HG03457 (cell line): ENCODE data around the gene EIF3L.

Experiments
- ATAC-seq: cut with Tn5 transposase; IDR thresholded peaks from one replicate; pipeline ENCODE4 v1.9.1; 2021; ENCODE audit warnings: moderate number of reproducible peaks; ENCODE audit not compliant: unreplicated experiment

Gene EIF3L

DNA sequence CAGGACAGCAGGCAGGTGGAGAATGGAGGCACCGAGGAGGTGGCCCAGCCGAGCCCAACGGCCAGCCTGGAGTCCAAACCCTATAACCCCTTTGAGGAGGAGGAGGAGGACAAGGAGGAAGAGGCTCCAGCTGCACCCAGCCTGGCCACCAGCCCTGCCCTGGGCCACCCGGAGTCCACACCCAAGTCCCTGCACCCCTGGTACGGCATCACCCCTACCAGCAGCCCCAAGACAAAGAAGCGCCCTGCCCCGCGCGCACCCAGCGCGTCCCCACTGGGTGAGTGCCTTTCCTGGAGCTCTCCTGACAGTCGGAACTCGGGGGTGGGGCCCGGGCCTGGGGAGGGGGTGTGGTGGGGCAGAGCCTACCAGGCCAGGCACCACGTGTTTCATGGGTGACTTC lies 76.5 kb downstream of the EIF3L start:
- no peak for ATAC-seq

DNA sequence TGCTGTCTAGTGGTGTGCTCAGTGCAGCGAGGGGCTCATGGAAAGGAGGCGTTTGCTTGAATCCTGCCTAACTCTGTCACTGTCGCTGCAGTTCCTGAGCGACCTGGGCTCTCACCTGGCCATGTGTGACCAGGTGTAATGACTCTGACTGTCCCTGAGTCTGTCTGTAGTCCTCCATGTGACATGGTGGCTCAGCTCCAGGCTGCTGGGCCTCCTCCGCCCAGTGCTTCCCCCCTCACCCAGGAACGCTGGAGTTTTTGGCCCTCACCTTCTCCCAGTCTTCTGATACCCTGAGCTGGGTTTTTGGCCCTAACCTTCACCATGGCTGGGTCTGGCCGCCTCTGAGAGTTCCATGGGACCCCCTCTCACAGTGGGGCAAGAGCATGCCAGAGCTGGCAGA lies 77.1 kb downstream of the EIF3L start:
- ATAC-seq = no peak

DNA sequence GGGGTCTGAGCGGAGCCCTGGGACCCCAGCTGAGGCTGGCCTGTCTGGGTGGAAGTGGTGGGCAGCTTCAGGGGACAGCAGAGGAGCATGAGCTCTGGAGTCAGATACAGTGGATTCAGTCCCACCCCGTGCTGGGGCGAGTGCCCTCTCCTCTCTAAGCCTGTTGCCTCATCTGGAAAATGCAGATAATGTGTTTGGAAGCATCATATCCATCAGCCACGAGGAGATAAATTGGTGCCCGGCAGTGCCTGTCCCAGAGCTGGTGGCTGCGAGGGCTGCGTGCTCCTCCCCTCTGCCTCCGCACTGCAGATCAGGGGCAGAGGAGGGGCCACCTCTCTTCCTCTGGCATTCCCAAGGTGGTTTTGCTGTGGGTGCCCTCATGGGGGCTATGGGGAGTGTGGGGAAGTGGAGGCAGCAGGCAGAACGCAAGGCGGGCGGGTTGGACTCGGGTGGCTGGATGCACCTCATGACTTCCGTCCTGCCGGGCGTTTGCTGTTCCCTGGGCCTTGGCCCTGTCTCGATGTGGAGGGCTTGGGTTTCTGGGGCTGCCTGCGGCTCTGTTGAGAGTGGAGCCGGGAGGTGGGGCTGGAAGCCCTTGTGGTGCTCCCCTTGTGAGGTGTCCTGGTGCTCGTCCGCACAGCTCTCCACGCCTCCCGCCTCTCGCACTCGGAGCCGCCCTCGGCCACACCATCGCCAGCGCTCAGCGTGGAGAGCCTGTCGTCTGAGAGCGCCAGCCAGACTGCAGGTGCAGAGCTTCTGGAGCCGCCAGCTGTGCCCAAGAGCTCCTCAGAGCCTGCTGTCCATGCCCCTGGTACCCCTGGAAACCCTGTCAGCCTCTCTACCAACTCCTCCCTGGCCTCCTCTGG lies 77.8 kb downstream of the EIF3L start:
- ATAC-seq = no peak

DNA sequence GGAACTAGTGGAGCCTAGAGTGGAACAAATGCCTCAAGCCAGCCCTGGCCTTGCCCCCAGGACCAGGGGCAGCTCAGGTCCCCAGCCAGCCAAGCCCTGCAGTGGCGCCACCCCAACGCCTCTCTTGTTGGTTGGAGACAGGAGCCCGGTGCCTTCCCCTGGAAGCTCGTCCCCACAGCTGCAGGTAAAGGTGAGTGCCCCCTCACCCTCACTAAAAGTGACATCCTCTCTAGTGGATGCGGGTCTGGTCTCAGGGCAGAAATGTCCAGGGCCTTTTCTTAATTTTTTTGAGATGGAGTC lies 78.4 kb downstream of the EIF3L start:
- ATAC-seq = no peak

DNA sequence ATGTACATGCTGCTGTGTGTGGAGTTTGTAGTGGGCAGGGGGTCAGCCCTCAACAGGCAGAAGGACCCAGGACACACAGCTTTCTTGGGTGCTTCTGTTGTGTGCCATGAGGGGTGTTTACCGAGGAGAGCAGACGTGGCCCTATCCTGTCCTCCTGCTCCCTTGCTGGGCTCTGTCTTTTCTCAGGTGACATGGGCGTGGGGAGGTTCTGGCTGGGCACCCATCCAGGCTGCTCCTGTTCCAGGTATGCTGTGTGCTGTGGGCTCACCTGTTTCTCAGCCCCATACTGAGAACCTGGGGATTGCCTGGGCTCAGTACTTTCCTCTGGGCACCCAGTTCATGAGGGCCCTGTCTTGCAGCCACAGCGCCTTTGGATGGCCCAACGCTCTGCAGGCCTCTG lies 80.2 kb downstream of the EIF3L start:
- no peak for ATAC-seq

DNA sequence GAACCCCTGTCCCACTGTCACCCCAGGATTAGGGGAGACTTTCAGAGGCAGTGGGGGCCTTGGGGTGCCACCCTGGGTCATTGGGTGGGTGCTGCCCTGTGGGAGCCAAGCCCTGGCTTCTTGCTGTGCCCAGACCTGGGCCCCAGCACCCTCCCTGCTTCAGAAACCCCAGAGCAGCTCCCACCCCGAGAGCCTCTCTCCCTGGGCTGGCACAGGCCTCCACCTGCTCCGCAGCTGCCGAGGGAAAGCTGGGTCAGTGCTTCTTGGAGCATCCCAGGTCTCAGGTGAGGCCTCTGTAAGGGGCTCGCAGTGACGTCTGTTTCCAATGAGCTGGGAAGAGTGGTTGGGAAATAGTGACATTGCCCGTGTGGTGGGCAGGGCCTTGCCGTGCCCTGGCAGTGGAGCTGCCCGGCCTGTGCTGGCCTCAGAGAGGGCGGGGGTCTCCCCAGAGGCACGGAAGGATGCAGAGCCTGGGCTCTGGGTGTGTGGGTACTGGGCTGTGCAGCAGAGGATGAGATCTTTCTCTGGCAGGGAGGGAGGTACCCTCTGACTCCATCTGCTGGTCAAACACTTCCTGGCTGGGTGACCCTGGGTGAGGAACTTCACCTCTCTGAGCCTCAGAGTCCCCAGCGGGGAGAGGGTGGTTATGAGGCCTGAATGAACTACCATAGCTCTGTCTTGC lies 81.2 kb downstream of the EIF3L start:
- no peak for ATAC-seq

DNA sequence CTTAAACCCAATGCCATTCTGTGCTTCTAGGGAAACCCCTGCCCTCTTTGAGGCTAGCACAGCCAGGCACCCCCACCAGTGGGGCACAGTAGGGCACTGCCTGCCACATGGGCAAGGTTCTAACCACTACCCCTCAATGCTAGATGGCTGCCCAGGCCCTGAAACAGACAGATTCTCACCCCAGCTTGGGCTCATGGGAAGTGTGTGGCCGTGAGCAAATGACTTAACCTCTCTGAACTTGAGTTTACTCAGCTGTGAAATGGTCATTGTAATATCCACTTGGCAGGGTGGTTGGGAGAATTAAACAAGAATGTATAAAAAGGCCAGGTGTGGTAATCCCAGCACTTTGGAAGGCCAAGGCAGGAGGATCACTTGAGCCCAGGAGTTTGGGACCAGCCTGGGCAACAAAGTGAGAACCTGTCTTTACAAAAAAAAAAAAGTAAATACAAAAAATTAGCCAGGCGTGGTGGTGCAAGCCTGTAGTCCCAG lies 81.8 kb downstream of the EIF3L start:
- no peak for ATAC-seq

DNA sequence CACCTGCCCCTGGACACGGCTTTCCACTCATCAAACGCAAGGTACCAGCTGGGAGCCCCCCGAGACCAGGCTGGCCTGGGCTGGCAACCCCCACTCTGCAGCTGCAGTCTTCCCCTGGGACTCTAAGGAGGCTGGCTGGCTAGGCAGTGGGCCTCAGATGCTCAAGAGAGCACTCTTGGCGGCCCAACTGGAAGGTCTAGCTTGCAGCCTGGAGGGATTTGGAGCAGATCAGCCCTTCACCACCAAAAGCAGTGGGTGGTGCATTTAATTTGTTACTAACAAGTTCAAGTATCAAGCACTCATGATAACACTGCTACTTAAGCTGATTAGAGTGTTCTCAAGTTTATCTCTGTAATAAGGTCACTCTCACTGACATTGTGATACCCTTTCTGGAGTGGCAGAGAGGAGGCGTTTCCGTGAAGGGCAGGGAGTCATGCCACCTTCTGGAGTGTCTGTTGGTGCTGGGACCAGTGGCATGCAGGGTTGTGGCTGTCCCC lies 82.7 kb downstream of the EIF3L start:
- no peak for ATAC-seq

DNA sequence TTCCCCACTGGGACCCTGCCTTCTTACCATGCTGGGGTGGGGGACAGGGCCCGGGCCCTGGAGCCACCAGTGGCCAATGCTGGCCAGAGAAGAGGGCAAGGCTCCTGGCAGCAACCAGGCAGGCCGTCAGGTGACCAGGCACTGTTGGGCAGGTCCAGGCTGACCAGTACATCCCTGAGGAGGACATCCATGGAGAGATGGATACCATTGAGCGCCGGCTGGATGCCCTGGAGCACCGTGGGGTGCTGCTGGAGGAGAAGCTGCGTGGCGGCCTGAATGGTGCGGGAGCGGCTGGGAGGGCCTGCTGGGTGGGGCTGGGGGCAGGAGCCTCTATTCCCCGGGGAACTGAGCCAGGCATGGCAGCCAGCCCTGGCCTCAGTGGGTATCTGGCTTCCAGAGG lies 83.2 kb downstream of the EIF3L start:
- ATAC-seq = no peak

DNA sequence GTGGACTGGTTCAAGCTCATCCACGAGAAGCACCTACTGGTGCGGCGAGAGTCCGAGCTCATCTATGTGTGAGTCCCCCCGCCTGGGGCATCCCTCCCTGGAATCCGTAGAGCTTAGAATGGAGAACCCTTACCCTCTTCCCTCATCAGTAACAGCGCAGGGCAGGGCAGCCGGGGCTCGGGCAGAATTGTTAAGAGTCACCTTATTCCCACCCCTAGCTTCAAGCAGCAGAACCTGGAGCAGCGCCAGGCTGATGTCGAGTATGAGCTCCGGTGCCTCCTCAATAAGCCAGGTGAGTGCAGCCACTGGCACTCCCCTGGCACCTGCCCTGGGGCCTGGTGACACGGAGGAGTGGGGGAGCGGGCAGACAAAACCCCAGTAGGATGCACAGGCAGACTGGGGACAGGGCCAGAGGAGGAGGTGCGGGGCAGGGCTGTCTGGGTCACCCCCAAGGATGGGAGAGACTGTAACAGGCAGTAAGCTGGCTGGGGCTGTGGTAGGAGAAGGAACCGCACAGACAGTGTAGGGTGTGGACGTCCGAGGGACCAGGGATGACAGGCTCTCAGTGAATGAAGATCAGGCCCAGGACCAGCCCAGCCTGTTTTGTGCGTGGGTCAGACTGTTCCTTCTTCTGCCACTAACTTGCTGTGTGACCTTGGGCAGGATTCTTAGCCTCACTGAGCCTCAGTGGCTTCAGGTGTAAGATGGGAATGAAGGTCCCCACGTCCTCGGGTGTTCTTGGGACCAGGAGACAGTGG lies 83.8 kb downstream of the EIF3L start:
- no peak for ATAC-seq

DNA sequence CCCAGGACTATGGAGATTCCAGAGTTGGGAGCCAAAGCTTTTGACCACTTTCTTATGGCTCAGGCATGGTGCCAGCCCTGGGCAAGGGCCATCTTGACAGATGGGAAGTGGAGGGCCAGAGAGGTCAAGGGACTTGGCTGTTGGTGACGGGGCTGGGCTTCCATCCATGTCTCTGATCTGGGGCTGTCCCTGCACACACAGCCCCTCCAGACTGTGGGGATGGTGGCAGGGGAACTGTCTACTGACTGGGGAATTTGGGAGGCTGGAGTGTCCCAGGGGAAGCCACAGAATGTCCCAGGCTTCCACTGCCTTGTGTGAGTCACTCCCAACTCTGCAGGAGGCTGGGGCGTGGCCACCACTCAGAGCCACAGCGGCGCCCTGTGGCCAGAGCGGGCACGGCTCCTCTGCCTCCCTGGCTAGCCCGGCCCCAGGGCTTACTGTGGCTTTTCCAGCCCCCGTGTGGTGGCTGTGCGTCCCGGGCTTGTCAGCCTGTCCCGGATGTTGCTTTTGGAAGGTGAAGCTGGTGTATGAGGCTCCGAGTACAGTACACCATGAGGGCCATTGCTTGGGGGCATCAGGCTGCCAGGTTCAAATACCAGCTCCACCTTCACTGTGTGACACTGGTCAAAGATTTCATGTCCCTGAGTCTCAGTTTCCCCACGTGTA lies 84.6 kb downstream of the EIF3L start:
- ATAC-seq = no peak
